Cortex of kidney (tissue), 1 donor: Measurements from ENCODE around the gene ITGA1.
"Not testable (repeated sequence)": the region's sequence is repeated elsewhere in the genome, so short reads cannot be mapped to it uniquely, and the experiment has no call there.

Experiments used
- DNase-seq: peaks from one replicate; lab custom pipeline; 2025; lab: John Stamatoyannopoulos, UW

The ITGA1 gene

GRCh38 chr5:52787600-52788504 lies at the start of gene ITGA1, which contains the start of gene PELO:
ITGA1 (plus strand) TSS chr5:52787916; CDS start chr5:52788354, 438 bp downstream.
PELO (plus strand) TSS chr5:52787916; CDS start chr5:52800395, 12,479 bp downstream.
- peak; percentile 37 for DNase-seq

- DNase-seq = no peak
Observed at GRCh38 chr5:52738095-52738506, 49.6 kb upstream of the ITGA1 start.

- DNase-seq = no peak
Observed at GRCh38 chr5:52740007-52740406, 47.7 kb upstream of the ITGA1 start.

DNA sequence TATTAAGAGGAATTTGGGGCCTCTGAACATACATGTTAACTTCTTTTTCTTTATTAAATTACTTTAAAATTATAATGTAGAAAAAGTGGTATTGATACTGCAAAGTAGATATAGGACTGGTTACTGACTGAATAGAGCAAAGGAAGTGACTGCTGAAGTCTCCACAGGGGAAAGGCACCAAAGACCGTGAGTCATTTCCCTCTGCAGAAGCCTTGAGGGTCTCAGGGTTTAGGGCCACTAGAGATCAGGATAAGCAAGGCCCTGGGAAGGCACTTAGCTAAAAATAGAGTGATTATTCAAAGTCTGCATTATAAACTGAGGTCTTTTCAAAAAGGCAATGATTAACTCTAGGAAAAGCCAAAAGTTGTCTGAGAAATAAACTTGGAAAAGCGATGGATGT lies 44.7 kb upstream of the ITGA1 start:
- no peak for DNase-seq

DNA sequence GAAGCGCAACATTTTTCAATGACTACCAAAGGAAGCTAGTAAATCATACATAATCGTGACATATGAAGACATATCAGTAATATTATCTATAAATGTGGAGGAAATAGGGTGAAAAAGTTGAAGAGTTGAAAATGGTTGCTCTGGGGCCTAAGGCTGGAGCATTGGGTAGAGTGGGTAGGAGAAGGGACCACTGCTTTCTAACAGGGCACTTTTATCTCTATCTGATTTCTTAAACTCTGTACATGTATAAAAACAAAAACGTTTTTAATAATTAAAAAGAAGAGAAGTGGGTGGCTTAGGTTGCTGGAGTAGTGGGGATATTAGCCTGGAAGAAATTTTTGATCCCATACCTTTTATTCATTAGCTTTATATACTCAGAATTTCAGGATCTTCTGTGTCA lies 44.2 kb upstream of the ITGA1 start:
- DNase-seq = no peak

GRCh38 chr5:52743970-52744369 lies 43.7 kb upstream of the ITGA1 start:
- no peak for DNase-seq

- not testable (repeated sequence) for DNase-seq
Observed at GRCh38 chr5:52744867-52745458, 42.8 kb upstream of the ITGA1 start.

GRCh38 chr5:52746539-52746938 lies 41.2 kb upstream of the ITGA1 start:
- no peak for DNase-seq

- no peak for DNase-seq
Observed at GRCh38 chr5:52748590-52748989, 39.1 kb upstream of the ITGA1 start.

- no peak for DNase-seq
Observed at GRCh38 chr5:52749666-52750065, 38.0 kb upstream of the ITGA1 start.

DNA sequence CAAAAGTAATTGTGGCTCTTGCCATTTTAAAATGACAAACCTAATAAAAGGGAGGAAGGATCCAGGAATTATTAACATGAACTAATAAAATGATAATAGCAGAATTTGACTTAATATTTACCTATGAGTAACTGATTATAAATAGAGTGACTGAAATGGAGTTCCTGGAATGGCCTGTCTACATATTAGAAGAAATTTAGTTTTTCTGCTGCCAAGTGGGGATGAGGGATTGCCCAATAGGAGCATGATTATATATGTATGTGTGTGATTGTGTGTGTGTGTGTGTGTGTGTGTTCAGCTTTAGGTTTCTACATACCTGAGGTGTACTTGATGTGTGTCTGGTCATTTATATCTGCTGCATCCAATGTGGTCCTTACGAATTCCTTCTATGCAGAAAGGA lies 36.6 kb upstream of the ITGA1 start:
- no peak for DNase-seq

DNA sequence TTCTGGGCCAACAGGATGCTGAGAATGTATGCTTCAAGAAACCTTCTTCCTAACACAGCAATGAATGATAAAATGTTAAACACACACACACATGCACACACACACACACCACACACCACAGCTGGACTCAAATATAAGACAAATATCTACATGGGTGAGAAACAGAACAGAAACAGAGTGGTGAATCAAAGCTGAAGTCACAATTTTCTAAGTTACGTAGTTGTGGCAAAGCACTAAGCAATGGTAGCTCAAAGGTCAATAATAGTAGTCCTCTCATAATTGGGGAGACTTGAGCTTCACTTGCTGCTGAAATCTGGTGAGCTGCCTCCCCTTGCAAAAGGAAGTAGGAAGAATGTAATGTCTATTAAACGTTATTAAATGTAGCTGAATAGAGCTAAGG lies 33.7 kb upstream of the ITGA1 start:
- DNase-seq = no peak

DNA sequence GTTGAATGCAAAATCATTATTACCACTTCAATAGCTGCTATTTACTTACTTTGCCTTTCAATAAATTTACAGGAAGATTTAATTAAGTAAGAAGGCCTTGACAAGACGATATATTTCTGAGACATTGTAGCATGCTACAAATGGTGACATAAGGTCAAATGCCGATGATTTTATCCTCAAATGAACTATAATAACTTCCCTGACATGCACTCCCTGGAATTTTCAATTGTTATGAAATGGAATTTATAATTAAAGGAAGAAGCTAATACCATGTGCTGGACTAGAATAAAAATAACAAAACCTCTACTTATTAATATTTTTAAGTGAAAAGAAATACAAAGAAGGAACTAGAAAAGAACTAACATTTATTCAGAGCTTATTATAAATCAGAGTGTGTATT lies 30.2 kb upstream of the ITGA1 start:
- no peak for DNase-seq

DNA sequence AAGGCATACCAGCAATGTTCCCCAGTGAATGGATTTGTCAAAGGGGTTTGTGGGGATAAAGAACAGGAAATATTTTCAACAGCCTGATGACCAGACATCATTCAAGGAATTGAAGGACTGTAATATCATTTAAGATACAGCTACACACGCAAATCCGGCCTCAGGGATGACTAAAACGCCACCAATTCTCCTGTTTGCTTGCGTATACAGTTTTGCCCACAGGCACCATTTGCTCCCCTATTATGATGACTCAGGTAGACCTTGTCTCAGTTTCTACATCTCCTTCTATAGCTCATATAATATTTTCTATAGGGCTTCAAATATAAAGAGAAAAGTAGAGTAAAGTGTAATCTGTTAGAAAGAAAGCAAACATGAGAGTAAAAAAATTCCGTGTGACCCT lies 29.7 kb upstream of the ITGA1 start:
- DNase-seq = no peak

DNA sequence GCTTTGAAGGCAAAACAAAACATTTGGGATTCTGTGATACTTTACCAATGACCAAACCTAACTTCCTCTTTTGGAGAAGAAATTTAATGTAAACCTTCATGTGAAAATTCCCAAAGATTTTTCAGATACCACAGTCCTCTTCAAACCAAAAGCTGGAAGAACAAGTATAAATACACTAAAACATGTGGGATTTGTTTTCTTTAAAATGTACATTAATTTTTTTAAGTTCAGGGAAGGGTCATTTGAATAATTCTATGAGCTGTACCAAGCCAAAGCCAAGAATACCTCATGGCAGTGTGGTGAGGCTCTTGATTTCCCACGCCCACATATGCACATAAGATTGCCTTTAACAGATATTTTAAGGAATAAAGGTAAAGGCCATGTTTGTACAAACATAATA lies 28.4 kb upstream of the ITGA1 start:
- DNase-seq = no peak

- no peak for DNase-seq
Observed at GRCh38 chr5:52760695-52761366, 26.9 kb upstream of the ITGA1 start.

DNA sequence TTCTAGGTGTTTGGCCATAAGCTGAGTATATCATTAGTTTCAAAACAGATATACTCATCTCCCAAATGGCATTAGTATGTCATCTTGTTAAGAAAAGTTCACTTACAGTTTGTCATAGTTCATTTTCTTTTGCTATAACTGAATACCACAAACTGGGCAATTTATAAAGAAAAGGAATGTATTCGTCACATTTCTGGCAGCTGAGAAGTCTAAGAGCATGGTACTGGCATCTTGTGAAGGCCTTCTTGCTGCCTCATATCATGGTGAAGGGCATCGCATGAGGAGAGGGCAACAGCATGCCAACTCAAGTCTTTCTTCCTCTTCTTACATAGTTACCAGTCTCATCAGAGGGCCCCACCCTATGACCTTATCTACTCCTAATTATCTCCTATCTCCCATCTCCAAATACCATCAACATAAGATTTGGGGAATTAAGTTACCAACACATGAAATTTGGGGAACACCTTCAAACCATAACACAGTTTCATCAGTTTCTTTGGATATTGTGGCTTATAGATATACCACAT lies 20.4 kb upstream of the ITGA1 start:
- no peak for DNase-seq

- no peak for DNase-seq
Observed at GRCh38 chr5:52767766-52768480, 19.8 kb upstream of the ITGA1 start.

GRCh38 chr5:52769061-52769460 lies 18.7 kb upstream of the ITGA1 start:
- no peak for DNase-seq

GRCh38 chr5:52770287-52770939 lies 17.3 kb upstream of the ITGA1 start:
- no peak for DNase-seq

GRCh38 chr5:52771343-52772039 lies 16.2 kb upstream of the ITGA1 start:
- DNase-seq = no peak
